ENCODE results near the gene COX7A2L. TPM values are rescaled to one million over a fixed set of nuclear protein-coding genes. Genes with fewer than 3 reads are reported as not detected.

The COX7A2L gene
- polyA plus RNA-seq, 1 experiment, result 245 TPM

- no peak overlapping the region for H3K27ac ChIP-seq (ENCODE audit: low read depth, low read length)
- H3K4me3 ChIP-seq (ENCODE audit: low read depth, low read length), result no peak overlapping the region
- no peak for TF ChIP-seq CTCF (IDR thresholded peaks at IDR 0.05; ENCODE audit: low read depth, low read length)
- H3K9me3 ChIP-seq (ENCODE audit: control insufficient read depth, insufficient read depth, low read length), result no peaks in the 10 kb centered on the region
- no peaks in the 10 kb centered on the region for H3K27me3 ChIP-seq (ENCODE audit: control insufficient read depth, insufficient read depth, low read length)
- ChIA-PET CTCF (interaction anchor here (1.3 kb wide), 1 partner anchor 226 kb away, joined by 5 read pairs; no protein-coding TSS in a partner anchor), POLR2A (interaction anchor here (0.6 kb wide), 1 partner anchor 49 kb away, joined by 5 read pairs; no protein-coding TSS in a partner anchor)
- DNase-seq (ENCODE audit: low read depth, low spot score), result no peak
Observed at GRCh38 chr2:42321452-42322064, 39.5 kb downstream of the COX7A2L start.

- DNase-seq (ENCODE audit: low read depth, low spot score), result no peak
- H3K27ac ChIP-seq (ENCODE audit: low read depth, low read length), result no peak overlapping the region
- no peaks in the 10 kb centered on the region for H3K27me3 ChIP-seq (ENCODE audit: control insufficient read depth, insufficient read depth, low read length)
- no peaks in the 10 kb centered on the region for H3K9me3 ChIP-seq (ENCODE audit: control insufficient read depth, insufficient read depth, low read length)
- H3K4me3 ChIP-seq (ENCODE audit: low read depth, low read length), result no peak overlapping the region
- ChIA-PET POLR2A (no interaction called here), CTCF (interaction anchor here (1.1 to 1.5 kb wide), 2 partner anchors 9 to 223 kb away, joined by 4 to 8 read pairs; no protein-coding TSS in a partner anchor)
- no peak for TF ChIP-seq CTCF (IDR thresholded peaks at IDR 0.05; ENCODE audit: low read depth, low read length)
Observed at GRCh38 chr2:42319265-42319664, 41.8 kb downstream of the COX7A2L start.

GRCh38 chr2:42317945-42318344, 43.1 kb downstream of the COX7A2L start:
- no peaks in the 10 kb centered on the region for H3K27me3 ChIP-seq (ENCODE audit: control insufficient read depth, insufficient read depth, low read length)
- DNase-seq (ENCODE audit: low read depth, low spot score), result no peak
- no peak overlapping the region for H3K27ac ChIP-seq (ENCODE audit: low read depth, low read length)
- CTCF ChIA-PET, result interaction anchor here (0.6 kb wide), 1 partner anchor 50 kb away, joined by 3 read pairs; no protein-coding TSS in a partner anchor
- H3K4me3 ChIP-seq (ENCODE audit: low read depth, low read length), result no peak overlapping the region
- H3K9me3 ChIP-seq (ENCODE audit: control insufficient read depth, insufficient read depth, low read length), result no peaks in the 10 kb centered on the region
- TF ChIP-seq CTCF (IDR thresholded peaks at IDR 0.05; ENCODE audit: low read depth, low read length), result no peak
- POLR2A ChIA-PET, result no interaction called here

- ChIA-PET POLR2A (no interaction called here), CTCF (interaction anchor here (0.6 to 1.9 kb wide), 2 partner anchors 11 to 50 kb away, joined by 3 to 11 read pairs; no protein-coding TSS in a partner anchor)
- no peak for TF ChIP-seq CTCF (IDR thresholded peaks at IDR 0.05; ENCODE audit: low read depth, low read length)
- Histone ChIP-seq H3K27me3 (ENCODE audit: control insufficient read depth, insufficient read depth, low read length) (no peaks in the 10 kb centered on the region), H3K9me3 (ENCODE audit: control insufficient read depth, insufficient read depth, low read length) (no peaks in the 10 kb centered on the region), H3K27ac (ENCODE audit: low read depth, low read length) (no peak overlapping the region), H3K4me3 (ENCODE audit: low read depth, low read length) (no peak overlapping the region)
- no peak for DNase-seq (ENCODE audit: low read depth, low spot score)
Observed at GRCh38 chr2:42317486-42317885, 43.5 kb downstream of the COX7A2L start.

- no peak for DNase-seq (ENCODE audit: low read depth, low spot score)
Observed at GRCh38 chr2:42316910-42317309, 44.1 kb downstream of the COX7A2L start.

More at GRCh38 chr2:42316910-42317309, 44.1 kb downstream of the COX7A2L start:
- Histone ChIP-seq H3K27ac (ENCODE audit: low read depth, low read length) (no peak overlapping the region), H3K9me3 (ENCODE audit: control insufficient read depth, insufficient read depth, low read length) (no peaks in the 10 kb centered on the region), H3K27me3 (ENCODE audit: control insufficient read depth, insufficient read depth, low read length) (no peaks in the 10 kb centered on the region), H3K4me3 (ENCODE audit: low read depth, low read length) (no peak overlapping the region)
- no peak for TF ChIP-seq CTCF (IDR thresholded peaks at IDR 0.05; ENCODE audit: low read depth, low read length)
- CTCF ChIA-PET, result interaction anchor here (1.9 kb wide), 1 partner anchor 12 kb away, joined by 11 read pairs; no protein-coding TSS in a partner anchor
- POLR2A ChIA-PET, result no interaction called here

Data from AG04450 (cell line).